SK-N-SH (cell line): ENCODE results near the gene HNRNPA1. TPM values are rescaled to one million over a fixed set of nuclear protein-coding genes. Genes with fewer than 3 reads are reported as not detected.

ENCODE experiments used
- CTCF ChIA-PET: fragments of 300-600, 350-600 bp; formaldehyde crosslinking; extraction: SDS; loops from one replicate; lab custom pipeline; 2021; lab: Yijun Ruan, JAX
- POLR2A ChIA-PET: fragments of 350-600 bp; sonication (Branson Sonifier 250); formaldehyde crosslinking; extraction: SDS; loops from one replicate; lab custom pipeline; 2020; ENCODE audit warnings: antibody characterized with exemption, inconsistent platforms; lab: Yijun Ruan, JAX
- DNase-seq: peaks from one replicate; pipeline ENCODE4 v3.0.0; 2012
- H2AFZ ChIP-seq: fragments of 200-600 bp; sonication (generic); 2 replicates; pipeline ENCODE4 v1.8.1; 2016; ENCODE audit warnings: antibody characterized with exemption, mild to moderate bottlenecking, low read depth
- H3F3A ChIP-seq: fragments of 200-600 bp; sonication (generic); replicated peaks from 2 replicates; pipeline ENCODE3; 2016; ENCODE audit warnings: antibody characterized with exemption, mild to moderate bottlenecking; ENCODE audit not compliant: insufficient read depth
- H3K27ac ChIP-seq, 2 experiments: fragments of 200-500 bp in 1 of 2; fragments of 200-600 bp in 1 of 2; sonication (Bioruptor generic) in 1 of 2; sonication (generic), shearing (Covaris generic) in 1 of 2; 2 replicates each; pipeline versions ENCODE4 v1.5.1 to v1.6.1; 2014 to 2016; ENCODE audit warnings: low read depth in 2 of 2, inconsistent platforms in 1 of 2, low read length in 1 of 2, mild to moderate bottlenecking in 1 of 2, mixed read lengths in 1 of 2
- H3K27me3 ChIP-seq: fragments of 200-600 bp; sonication (generic), shearing (Covaris generic); 2 replicates; pipeline ENCODE4 v1.6.1; 2016; ENCODE audit warnings: mixed run types; ENCODE audit not compliant: insufficient read depth
- H3K36me3 ChIP-seq, 2 experiments: fragments of 200-500 bp in 1 of 2; fragments of 200-600 bp in 1 of 2; sonication (Bioruptor generic) in 1 of 2; sonication (generic) in 1 of 2; replicated peaks in 1 of 2; 2 replicates each; pipeline versions ENCODE3 to v1.5.1; 2014 to 2016; ENCODE audit warnings: low read length in 1 of 2, mild to moderate bottlenecking in 1 of 2; ENCODE audit not compliant: insufficient read depth in 2 of 2, control insufficient read depth in 1 of 2
- H3K4me1 ChIP-seq, 2 experiments: fragments of 200-500 bp in 1 of 2; fragments of 200-600 bp in 1 of 2; sonication (Bioruptor generic) in 1 of 2; sonication (generic), shearing (Covaris generic) in 1 of 2; 2 replicates each; pipeline versions ENCODE4 v1.5.1 to v1.6.1; 2014 to 2016; ENCODE audit warnings: low read depth in 1 of 2, low read length in 1 of 2, mixed run types in 1 of 2; ENCODE audit not compliant: insufficient read depth in 2 of 2, control insufficient read depth in 1 of 2
- H3K4me2 ChIP-seq: fragments of 200-600 bp; sonication (generic), shearing (Covaris generic); 2 replicates; pipeline ENCODE4 v1.6.1; 2017; ENCODE audit warnings: mixed run types
- H3K4me3 ChIP-seq, 2 experiments: fragments of 200-500 bp in 1 of 2; fragments of 200-600 bp in 1 of 2; sonication (Bioruptor generic) in 1 of 2; sonication (generic), shearing (Covaris generic) in 1 of 2; 2 replicates each; pipeline versions ENCODE4 v1.5.1 to v1.8.1; 2014 to 2016; ENCODE audit warnings: low read depth in 2 of 2, inconsistent platforms in 1 of 2, low read length in 1 of 2, mild to moderate bottlenecking in 1 of 2, mixed read lengths in 1 of 2, moderate library complexity in 1 of 2
- H3K79me2 ChIP-seq: fragments of 200-600 bp; sonication (generic); 2 replicates; pipeline ENCODE4 v1.8.1; 2017; ENCODE audit warnings: mild to moderate bottlenecking; ENCODE audit not compliant: insufficient read depth
- H3K9ac ChIP-seq: fragments of 200-600 bp; sonication (generic); 2 replicates; pipeline ENCODE4 v1.6.1; 2017; ENCODE audit warnings: mixed run types
- H3K9me2 ChIP-seq: fragments of 200-600 bp; sonication (generic); 2 replicates; pipeline ENCODE4 v1.6.1; 2017; ENCODE audit warnings: mixed run types
- H3K9me3 ChIP-seq: fragments of 200-600 bp; sonication (generic); 2 replicates; pipeline ENCODE4 v1.6.1; 2017; ENCODE audit warnings: mixed run types, mild to moderate bottlenecking, moderate library complexity
- H4K20me1 ChIP-seq: fragments of 200-600 bp; sonication (generic); 2 replicates; pipeline ENCODE4 v1.6.1; 2017; ENCODE audit warnings: mild to moderate bottlenecking, mixed run types; ENCODE audit not compliant: insufficient read depth
- CHD2 ChIP-seq: fragments of 150-350 bp; IDR thresholded peaks from 2 replicates; pipeline ENCODE4 v1.6.1; 2018; ENCODE audit warnings: low read length; ENCODE audit not compliant: partially characterized antibody
- FOSL2 ChIP-seq: IDR thresholded peaks from 2 replicates; pipeline ENCODE4 v1.4.0; 2012; ENCODE audit warnings: low read depth, mild to moderate bottlenecking, moderate library complexity, borderline replicate concordance
- FOXM1 ChIP-seq: IDR thresholded peaks from 2 replicates; pipeline ENCODE4 v1.4.0; 2012; ENCODE audit warnings: low read depth, mild to moderate bottlenecking
- GABPA ChIP-seq: IDR thresholded peaks from 2 replicates; pipeline ENCODE4 v1.4.0; 2012; ENCODE audit warnings: low read depth, mild to moderate bottlenecking
- MEF2A ChIP-seq: IDR thresholded peaks from 2 replicates; pipeline ENCODE4 v1.4.0; 2012; ENCODE audit warnings: low read depth, borderline replicate concordance
- POLR2AphosphoS5 ChIP-seq: IDR thresholded peaks from 2 replicates; pipeline ENCODE4 v1.6.1; 2012; ENCODE audit warnings: low read depth, low read length
- RAD21 ChIP-seq: IDR thresholded peaks from 2 replicates; pipeline ENCODE4 v1.6.1; 2012; ENCODE audit warnings: mild to moderate bottlenecking, low read length
- RCOR1 ChIP-seq: fragments of 150-350 bp; IDR thresholded peaks from 2 replicates; pipeline ENCODE4 v1.6.1; 2017; ENCODE audit warnings: antibody characterized with exemption, low read length
- TEAD4 ChIP-seq: IDR thresholded peaks from 2 replicates; pipeline ENCODE4 v1.4.0; 2012; ENCODE audit warnings: mild to moderate bottlenecking, borderline replicate concordance; ENCODE audit not compliant: insufficient read depth
- YY1 ChIP-seq: IDR thresholded peaks from 2 replicates; pipeline ENCODE4 v1.4.0; 2012; ENCODE audit warnings: low read depth, mild to moderate bottlenecking
- WGBS: methylation state at CpG from one replicate; pipeline ENCODE4 v1.1.6; 2017; ENCODE audit warnings: low lambda C conversion rate; 5-methylcytosine and 5-hydroxymethylcytosine counted together
- polyA plus RNA-seq, 3 experiments: library from polyadenylated mRNA; depleted of rRNA; stranded (reverse); fragments of >200 nt; gene quantifications; 2 replicates each; pipeline ENCODE4 v1.2.3, GENCODE V29; 2012
- TF ChIP-seq, protein P1 (sequence below): fragments of 150-350 bp; IDR thresholded peaks from 2 replicates; pipeline ENCODE4 v1.6.1; 2016; ENCODE audit warnings: mild to moderate bottlenecking, low read depth, low read length

Gene HNRNPA1
- polyA plus RNA-seq, 1 of the 3 experiments (the other 2 are of a cell fraction) = 773 TPM

DNA sequence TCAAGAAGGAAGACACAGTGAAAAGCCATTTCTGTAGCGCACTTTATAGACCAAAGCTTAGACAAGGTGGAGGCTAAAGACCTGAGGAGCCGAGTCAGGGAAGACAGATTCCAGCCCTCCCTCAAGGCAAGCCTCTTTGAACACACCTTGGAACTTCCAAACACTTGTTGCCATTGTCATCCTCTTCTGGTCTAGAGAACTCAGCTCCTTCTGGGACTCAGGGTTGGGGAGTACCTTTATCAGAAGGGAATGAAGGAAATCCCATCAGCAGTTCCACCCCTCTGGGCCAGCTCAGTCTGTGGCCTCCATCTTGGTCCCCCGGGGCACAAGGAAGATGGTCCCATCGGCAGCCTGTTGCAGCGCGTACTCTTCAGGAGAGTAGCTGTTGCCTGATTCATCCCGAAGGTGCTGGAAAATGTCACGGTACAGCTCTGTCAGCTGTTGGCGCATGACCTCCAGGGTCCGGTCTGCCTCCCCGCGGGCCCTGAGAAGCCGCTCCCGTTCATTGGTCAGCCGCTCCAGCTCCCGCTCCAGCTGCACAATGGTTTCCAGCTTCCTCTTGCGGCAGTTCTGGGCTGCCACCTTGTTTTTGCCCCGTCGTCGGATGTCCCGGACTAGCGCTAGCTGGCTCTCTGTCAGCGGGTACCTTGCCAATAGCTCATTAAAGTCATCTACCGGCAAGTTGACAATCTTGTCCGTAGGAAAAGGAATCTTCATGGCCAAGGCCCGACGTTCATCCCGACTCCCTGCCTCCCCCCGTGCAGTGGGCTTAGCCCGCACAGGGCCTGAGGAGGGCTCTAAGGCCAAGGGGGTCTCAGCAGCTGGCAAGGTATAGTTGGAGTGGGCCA is 11.8 kb downstream of the HNRNPA1 start (continued):
- no peak for TF ChIP-seq RAD21
- no peak for TF ChIP-seq MEF2A
- no peak for TF ChIP-seq GABPA
- TF ChIP-seq CHD2 = no peak
- TF ChIP-seq RCOR1 = no peak
- TF ChIP-seq POLR2AphosphoS5 = no peak
- TF ChIP-seq, all 33 proteins: peak for 0

DNA sequence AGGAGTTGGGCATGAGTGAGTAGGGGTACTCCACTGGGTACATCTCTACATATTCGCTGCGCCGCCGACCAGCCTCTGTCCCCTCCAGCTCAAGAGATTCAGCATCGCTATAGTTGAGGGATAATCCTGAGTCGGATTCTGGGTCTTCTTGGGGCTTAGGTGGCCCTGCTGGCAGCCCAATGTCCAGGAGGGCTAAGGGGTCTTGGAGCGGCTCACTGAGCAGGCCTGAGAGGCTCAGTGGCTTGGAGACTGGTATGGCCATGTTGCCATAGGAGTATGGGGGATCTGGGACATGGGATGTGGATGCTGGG is 12.4 kb downstream of the HNRNPA1 start:
- DNase-seq = no peak
- Histone ChIP-seq H3F3A (peaks cover 29% of the 10 kb centered on the region), H3K9ac (no peak overlapping the region), H3K4me2 (no peak overlapping the region), H3K27me3 (no peaks in the 10 kb centered on the region), H3K36me3 (peaks cover 0 to 3% of the 10 kb centered on the region in 2 experiments), H4K20me1 (peaks cover 5% of the 10 kb centered on the region; the same call in 1 of the 2 replicates), H3K9me3 (no peaks in the 10 kb centered on the region), H3K4me1 (peaks cover 0 to 2% of the 10 kb centered on the region in 2 experiments; a peak in 1 of 4 replicates), H2AFZ (no peak overlapping the region), H3K9me2 (no peaks in the 10 kb centered on the region), H3K4me3 (no peak overlapping the region), H3K27ac (no peak overlapping the region), H3K79me2 (no peaks in the 10 kb centered on the region)
- ChIA-PET CTCF (interaction anchor here (0.9 to 9.7 kb wide), 13 partner anchors 8 to 86 kb away, joined by 3 to 86 read pairs (median 9); partner anchors contain the start of genes COPZ1 and NFE2), POLR2A (interaction anchor here (0.6 to 3.2 kb wide), 4 partner anchors 9 to 17 kb away, joined by 3 to 12 read pairs (median 3); partner anchors contain the start of genes CBX5 and HNRNPA1)
- TF ChIP-seq TEAD4 = no peak
- TF ChIP-seq FOSL2 = no peak
- TF ChIP-seq, protein P1, sequence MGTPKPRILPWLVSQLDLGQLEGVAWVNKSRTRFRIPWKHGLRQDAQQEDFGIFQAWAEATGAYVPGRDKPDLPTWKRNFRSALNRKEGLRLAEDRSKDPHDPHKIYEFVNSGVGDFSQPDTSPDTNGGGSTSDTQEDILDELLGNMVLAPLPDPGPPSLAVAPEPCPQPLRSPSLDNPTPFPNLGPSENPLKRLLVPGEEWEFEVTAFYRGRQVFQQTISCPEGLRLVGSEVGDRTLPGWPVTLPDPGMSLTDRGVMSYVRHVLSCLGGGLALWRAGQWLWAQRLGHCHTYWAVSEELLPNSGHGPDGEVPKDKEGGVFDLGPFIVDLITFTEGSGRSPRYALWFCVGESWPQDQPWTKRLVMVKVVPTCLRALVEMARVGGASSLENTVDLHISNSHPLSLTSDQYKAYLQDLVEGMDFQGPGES = no peak
- no peak for TF ChIP-seq RAD21
- TF ChIP-seq FOXM1 = no peak
- no peak for TF ChIP-seq RCOR1
- no peak for TF ChIP-seq MEF2A
- no peak for TF ChIP-seq YY1
- no peak for TF ChIP-seq GABPA
- 96% methylated on average over 7 of the region's 7 CpGs for WGBS
